OCI-LY1 (cell line): ENCODE measurements around the gene PNMT.

ENCODE experiments used
- CTCF ChIP-seq: fragments of 200-600 bp; sonication (generic), shearing (Covaris generic); IDR thresholded peaks from 2 replicates; pipeline ENCODE4 v1.5.1; 2017; ENCODE audit warnings: mild to moderate bottlenecking, antibody characterized with exemption, low read length, moderate library complexity, mixed read lengths
- EZH2 ChIP-seq: fragments of 200-600 bp; sonication (generic), shearing (Covaris generic); IDR thresholded peaks from 2 replicates; pipeline ENCODE4 v1.8.0; 2017; ENCODE audit warnings: borderline replicate concordance, mixed run types, mild to moderate bottlenecking, antibody characterized with exemption, low read length, moderate library complexity, mixed read lengths

DNA sequence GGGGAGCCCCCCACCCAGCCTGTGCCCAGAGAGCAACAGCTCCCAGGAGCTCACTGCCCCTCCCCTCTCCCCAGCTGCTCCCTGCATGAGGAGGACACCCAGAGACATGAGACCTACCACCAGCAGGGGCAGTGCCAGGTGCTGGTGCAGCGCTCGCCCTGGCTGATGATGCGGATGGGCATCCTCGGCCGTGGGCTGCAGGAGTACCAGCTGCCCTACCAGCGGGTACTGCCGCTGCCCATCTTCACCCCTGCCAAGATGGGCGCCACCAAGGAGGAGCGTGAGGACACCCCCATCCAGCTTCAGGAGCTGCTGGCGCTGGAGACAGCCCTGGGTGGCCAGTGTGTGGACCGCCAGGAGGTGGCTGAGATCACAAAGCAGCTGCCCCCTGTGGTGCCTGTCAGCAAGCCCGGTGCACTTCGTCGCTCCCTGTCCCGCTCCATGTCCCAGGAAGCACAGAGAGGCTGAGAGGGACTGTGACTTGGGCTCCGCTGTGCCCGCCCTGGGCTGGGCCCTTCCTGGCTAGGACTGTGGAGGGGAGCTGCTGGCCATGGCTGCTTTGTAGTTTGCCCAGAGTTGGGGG lies 2.5 kb upstream of the PNMT start:
- TF ChIP-seq CTCF (peak; percentile 18; the same call in 1 of the 2 replicates), EZH2 (no peak)
